EL (cell line): ENCODE measurements around the gene ZFPM1.

Source experiments
- DNase-seq: peaks from one replicate; pipeline ENCODE4 v3.0.0-alpha.2; 2016

ZFPM1 gene

DNA sequence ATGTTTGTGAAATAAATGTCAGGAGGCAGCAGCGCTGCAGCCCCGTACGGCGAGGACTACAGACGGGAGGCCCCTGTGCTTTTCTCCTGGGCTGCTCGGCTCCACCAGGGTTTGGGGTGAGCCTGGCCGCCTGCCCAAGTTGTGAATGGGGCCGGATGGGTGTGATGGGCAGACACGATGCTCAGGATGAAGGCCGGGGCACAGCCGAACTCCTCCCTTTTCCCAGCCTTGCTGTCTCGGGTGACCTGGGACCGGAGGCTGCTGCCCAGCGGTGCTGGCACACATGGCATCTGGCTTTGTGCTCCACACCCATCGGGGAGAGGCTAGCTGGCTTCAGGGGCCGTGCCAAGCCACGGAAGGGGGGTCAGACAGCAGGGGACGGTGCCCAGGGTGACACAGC, 34.2 kb upstream of the ZFPM1 start:
- no peak for DNase-seq

GRCh38 chr16:88419790-88420189, 33.3 kb upstream of the ZFPM1 start:
- no peak for DNase-seq

GRCh38 chr16:88420496-88420895, 32.6 kb upstream of the ZFPM1 start:
- DNase-seq, result no peak

DNA sequence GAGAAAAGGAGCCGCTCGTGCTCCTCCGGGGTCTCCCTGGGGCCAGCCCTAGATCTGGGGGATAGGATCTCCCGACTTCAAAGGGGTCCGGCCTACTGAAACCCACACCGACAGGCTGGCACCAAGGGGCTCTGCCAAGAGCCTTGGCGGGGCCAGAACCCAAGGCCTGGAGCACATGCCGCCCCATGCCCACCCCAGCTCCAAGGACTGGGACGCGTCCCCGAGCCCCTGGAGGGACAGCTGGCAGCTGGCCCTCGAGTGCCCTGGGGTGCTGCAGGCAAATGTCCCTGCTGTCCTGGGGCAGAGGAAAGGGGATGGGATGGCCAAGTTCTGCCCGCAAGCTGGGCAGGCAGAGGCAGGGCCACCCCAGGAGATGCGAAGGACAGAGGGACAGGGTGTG, 31.8 kb upstream of the ZFPM1 start:
- DNase-seq, result no peak

DNA sequence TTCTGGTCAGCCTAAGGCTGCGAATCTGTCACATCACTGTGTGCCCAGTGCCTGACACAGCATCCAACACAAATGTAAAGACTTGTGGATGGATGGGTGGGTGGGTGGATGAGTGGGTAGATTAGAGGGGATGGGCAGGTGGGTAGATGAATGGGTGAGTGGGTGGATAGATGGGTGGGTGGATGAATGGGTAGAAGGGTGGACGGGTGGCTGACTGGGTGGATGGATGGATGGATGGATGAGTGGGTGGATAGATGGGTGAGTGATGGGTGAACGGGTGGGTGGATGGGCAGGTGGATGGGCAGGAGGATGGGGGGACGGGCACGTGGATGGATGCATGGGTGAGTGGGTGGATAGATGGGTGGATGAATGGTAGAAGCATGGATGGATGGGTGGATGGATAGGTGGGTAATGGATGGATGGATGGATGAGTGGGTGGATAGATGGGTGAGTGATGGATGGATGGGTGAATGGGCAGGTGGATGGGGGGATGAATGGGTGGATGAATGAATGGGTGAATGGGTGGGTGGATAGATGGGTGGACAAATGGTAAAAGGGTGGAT, 31.1 kb upstream of the ZFPM1 start:
- DNase-seq, result no peak

- DNase-seq, result no peak
These were observed 30.2 kb upstream of the ZFPM1 start for GRCh38 chr16:88422733-88423447.

DNA sequence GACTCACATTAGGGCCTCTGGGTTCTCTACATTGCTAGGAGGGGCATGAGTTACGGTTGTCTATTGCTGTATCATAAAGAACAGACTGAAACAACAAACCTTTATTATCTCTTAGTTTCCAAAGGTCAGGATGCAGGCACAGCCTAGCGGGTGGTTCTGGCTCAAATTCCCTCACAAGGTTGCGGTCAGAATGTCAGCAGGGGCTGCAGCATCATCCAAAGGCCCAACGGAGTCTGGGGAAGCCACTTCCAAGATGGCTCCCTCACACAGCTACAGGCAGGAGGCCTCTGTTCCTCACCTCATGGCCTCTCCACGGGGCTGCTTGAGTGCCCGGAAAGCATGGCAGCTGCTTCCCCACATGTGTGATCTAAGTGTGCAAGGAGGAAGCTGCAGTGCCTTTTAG, 29.6 kb upstream of the ZFPM1 start:
- no peak for DNase-seq

DNA sequence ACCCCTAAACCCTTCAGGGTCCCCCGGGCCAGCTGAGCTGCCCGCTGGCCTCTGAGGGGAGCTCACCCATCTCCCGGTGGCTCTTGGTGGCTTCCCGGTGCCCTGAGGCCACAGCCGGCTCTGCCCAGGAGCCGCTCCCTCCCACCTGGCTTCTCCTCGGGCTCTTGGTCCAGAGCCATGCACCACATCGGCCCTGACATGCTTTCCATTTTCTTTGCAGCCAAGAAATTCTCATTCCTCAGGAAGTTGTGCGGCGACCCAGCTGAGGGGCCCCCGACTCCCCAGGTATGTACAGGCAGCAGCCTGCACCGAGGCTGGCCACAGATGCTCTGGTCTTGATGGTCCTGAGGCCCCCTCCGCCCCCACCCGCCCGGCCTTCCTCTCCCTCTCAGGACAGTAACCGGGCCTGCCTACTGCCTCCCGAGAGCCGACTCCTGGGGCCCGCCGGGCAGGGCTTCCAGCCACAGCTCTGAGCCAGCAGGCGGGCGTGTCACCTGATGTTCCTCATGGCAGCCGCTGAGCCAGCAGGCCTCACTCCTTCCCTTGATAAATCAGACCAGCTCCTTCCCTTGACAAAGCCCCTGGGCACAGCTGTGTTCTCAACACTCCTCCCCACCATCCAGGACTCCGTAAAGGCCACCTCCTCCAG, 28.4 kb upstream of the ZFPM1 start:
- DNase-seq, result no peak

GRCh38 chr16:88426018-88426417, 27.1 kb upstream of the ZFPM1 start:
- DNase-seq, result no peak

DNA sequence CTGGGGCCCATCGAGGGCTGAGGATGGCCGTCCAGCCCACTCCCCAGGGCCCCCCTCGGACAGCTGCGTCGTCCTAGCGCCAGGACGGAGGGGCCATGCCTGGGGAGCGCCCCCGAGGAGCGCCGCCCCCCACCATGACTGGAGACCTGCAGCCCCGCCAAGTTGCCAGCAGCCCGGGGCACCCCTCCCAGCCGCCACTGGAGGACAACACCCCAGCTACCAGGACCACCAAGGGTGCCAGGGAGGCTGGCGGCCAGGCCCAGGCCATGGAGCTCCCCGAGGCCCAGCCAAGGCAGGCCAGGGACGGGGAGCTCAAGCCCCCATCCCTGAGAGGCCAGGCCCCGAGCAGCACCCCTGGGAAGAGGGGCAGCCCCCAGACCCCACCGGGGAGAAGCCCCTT, 25.7 kb upstream of the ZFPM1 start:
- DNase-seq, result no peak

DNA sequence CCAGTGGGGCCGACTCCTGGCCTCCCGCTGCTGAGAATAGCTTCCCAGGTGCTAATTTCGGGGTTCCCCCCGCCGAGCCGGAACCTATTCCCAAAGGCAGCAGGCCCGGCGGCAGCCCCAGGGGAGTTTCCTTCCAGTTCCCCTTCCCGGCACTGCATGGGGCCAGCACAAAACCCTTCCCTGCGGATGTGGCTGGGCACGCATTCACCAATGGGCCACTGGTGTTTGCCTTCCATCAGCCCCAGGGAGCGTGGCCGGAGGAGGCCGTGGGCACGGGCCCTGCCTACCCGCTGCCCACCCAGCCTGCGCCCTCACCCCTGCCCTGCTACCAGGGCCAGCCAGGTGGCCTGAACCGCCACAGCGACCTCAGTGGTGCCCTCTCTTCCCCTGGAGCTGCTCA, 24.9 kb upstream of the ZFPM1 start:
- no peak for DNase-seq

GRCh38 chr16:88428616-88429386, 24.3 kb upstream of the ZFPM1 start:
- no peak for DNase-seq

- no peak for DNase-seq
These were observed 23.5 kb upstream of the ZFPM1 start for GRCh38 chr16:88429387-88430184.

DNA sequence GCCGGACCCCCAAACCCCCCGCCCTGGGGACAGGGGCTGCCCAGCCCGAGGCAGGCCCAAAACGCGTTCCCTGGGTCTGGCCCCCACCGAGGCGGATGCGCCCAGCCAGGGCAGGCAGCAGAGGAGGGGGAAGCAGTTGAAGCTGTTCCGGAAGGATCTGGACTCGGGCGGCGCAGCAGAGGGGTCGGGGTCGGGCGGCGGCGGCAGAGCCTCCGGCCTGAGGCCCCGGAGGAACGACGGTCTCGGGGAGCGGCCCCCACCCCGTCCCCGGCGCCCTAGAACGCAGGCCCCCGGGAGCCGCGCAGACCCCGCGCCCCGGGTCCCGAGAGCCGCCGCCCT, 22.9 kb upstream of the ZFPM1 start:
- DNase-seq, result no peak

DNA sequence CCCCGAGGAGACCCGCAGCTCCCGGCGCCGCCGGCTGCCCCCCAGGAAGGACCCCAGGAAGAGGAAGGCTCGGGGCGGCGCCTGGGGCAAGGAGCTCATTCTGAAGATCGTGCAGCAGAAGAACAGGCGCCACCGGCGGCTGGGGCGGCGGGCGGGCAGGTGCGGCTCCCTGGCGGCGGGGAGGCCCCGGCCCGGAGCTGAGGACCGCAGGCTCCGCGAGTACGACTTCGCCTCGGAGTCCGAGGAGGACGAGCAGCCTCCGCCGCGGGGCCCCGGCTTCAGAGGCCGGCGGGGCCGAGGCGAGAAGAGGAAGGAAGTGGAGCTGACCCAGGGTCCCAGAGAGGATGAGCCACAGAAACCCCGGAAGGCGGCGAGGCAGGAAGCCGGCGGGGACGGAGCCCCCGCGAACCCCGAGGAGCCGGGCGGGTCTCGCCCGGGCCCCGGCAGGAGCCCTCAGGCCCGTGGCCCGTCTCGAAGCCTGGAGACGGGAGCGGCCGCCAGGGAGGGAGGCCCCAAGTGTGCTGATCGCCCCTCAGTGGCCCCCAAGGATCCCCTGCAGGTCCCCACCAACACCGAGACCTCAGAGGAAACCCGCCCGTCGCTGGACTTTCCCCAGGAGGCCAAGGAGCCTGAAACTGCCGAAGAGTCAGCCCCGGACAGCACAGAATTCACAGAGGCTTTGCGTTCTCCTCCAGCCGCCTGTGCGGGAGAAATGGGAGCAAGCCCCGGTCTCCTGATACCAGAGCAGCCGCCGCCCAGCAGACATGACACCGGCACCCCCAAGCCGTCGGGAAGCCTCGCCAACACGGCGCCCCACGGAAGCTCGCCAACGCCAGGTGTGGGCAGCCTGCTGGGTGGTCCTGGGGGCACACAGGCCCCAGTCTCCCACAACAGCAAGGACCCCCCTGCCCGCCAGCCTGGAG, 22.3 kb upstream of the ZFPM1 start:
- DNase-seq, result no peak

DNA sequence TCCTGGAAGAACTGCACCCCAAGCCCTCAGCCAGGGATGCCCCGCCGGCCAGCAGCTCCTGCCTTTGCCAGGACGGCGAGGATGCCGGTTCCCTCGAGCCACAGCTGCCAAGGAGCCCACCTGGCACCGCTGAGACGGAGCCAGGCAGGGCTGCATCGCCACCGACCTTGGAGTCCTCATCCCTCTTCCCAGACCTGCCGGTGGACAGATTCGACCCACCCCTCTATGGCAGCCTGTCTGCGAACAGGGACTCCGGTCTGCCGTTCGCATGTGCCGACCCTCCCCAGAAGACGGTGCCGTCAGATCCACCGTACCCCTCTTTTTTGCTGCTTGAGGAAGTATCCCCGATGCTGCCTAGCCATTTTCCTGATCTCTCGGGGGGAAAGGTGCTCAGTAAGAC, 21.4 kb upstream of the ZFPM1 start:
- DNase-seq, result no peak

DNA sequence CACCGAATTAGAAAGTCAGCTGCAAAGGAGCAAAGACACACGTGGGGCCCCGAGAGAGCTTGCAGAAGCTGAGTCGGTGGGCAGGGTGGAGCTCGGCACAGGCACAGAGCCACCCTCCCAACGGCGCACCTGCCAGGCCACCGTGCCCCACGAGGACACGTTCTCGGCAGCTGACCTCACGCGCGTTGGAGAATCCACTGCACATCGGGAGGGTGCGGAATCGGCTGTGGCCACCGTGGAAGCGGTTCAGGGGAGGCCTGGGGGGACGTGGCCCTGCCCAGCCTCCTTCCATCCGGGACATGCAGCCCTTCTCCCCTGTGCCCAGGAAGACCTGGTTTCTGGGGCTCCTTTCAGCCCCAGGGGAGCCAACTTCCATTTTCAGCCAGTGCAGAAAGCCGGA, 20.9 kb upstream of the ZFPM1 start:
- DNase-seq, result no peak

DNA sequence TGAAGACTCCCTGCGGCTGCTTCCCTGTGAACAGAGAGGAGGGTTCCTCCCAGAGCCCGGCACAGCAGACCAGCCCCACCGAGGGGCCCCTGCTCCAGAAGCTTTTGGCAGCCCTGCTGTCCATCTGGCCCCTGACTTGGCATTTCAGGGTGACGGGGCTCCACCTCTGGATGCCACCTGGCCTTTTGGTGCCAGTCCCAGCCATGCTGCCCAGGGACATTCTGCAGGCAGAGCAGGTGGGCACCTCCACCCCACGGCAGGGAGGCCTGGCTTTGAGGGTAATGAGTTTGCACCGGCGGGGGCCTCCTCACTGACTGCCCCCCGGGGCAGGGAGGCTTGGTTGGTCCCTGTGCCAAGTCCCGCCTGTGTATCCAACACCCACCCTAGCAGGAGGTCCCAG, 20.3 kb upstream of the ZFPM1 start:
- no peak for DNase-seq

- no peak for DNase-seq
These were observed 19.3 kb upstream of the ZFPM1 start for GRCh38 chr16:88433632-88434352.

- no peak for DNase-seq
These were observed 18.8 kb upstream of the ZFPM1 start for GRCh38 chr16:88434353-88434690.

DNA sequence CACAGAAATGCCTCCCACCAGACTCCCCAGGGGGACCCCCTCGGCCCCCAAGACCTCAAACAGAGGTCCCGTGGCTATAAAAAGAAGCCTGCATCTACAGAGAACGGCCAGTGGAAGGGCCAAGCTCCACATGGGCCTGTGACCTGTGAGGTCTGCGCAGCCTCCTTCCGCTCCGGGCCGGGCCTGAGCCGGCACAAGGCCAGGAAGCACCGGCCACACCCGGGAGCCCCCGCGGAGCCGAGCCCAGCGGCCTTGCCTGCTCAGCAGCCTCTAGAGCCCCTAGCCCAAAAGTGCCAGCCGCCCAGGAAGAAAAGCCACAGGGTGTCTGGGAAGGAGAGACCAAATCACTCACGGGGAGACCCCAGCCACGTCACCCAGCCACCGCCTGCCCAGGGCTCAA, 18.3 kb upstream of the ZFPM1 start:
- DNase-seq, result no peak
